HL-60 (cell line): ENCODE results near the gene SLC25A48.

Source experiments
- GABPA ChIP-seq: IDR thresholded peaks from 2 replicates; pipeline ENCODE4 v1.6.1; 2012; ENCODE audit warnings: low read depth
- POLR2AphosphoS5 ChIP-seq: IDR thresholded peaks from 2 replicates; pipeline ENCODE4 v1.6.1; 2012; ENCODE audit warnings: low read depth
- REST ChIP-seq: IDR thresholded peaks from 2 replicates; pipeline ENCODE4 v1.6.1; 2012; ENCODE audit warnings: low read depth; ENCODE audit not compliant: insufficient replicate concordance
- SPI1 ChIP-seq: IDR thresholded peaks from 2 replicates; pipeline ENCODE4 v1.6.1; 2012; ENCODE audit warnings: low read depth, mild to moderate bottlenecking, borderline replicate concordance
- TF ChIP-seq, protein P1 (sequence below): IDR thresholded peaks from one replicate; pipeline ENCODE4 v1.5.1; 2011; ENCODE audit warnings: low read length, control low read depth, inconsistent platforms; ENCODE audit not compliant: insufficient read depth

DNA sequence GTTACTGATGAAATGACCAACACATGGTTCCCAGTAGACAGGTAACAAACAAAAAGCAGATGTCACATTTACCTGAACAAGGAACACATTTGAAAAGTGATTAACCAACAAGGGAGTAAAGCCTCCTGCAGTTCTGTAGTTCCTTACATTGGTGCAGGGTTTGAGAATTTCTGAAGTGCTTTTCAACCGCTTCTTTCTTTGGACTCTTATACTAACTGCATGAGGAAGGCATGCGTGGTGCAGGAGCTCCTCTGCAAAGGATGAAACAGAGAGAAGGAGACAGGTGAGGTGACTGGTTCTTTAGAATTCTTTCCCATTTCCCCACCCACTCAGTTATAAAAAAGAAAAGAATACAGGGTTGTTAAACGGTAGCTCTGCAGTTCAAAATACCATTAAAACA, 65.8 kb downstream of the SLC25A48 start:
- TF ChIP-seq, protein P1, sequence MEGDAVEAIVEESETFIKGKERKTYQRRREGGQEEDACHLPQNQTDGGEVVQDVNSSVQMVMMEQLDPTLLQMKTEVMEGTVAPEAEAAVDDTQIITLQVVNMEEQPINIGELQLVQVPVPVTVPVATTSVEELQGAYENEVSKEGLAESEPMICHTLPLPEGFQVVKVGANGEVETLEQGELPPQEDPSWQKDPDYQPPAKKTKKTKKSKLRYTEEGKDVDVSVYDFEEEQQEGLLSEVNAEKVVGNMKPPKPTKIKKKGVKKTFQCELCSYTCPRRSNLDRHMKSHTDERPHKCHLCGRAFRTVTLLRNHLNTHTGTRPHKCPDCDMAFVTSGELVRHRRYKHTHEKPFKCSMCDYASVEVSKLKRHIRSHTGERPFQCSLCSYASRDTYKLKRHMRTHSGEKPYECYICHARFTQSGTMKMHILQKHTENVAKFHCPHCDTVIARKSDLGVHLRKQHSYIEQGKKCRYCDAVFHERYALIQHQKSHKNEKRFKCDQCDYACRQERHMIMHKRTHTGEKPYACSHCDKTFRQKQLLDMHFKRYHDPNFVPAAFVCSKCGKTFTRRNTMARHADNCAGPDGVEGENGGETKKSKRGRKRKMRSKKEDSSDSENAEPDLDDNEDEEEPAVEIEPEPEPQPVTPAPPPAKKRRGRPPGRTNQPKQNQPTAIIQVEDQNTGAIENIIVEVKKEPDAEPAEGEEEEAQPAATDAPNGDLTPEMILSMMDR = no peak
- no peak for TF ChIP-seq REST
- no peak for TF ChIP-seq POLR2AphosphoS5
- TF ChIP-seq GABPA = no peak
- TF ChIP-seq SPI1 = no peak
